T follicular helper cell (primary cell): ENCODE measurements around the gene NACAD.

Experiments used
- DNase-seq: peaks from one replicate; pipeline ENCODE4 v3.0.0-alpha.2; 2020; ENCODE audit warnings: low read depth

The NACAD gene

DNA sequence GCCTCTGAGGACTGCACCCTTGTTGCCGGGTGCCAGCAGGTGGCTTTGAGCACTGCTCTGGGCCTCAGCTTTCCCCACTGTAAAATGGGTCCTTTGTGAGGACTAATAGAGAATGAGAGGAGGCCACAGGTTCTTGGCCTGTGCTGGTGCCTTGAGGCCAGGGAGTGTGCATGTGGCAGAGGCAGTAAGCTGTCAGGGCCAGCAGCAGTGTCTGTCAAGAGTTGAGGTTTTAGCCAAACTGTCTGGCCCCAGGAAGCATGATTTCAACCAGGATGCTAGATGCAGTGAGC lies 13.5 kb downstream of the NACAD start:
- no peak for DNase-seq

DNA sequence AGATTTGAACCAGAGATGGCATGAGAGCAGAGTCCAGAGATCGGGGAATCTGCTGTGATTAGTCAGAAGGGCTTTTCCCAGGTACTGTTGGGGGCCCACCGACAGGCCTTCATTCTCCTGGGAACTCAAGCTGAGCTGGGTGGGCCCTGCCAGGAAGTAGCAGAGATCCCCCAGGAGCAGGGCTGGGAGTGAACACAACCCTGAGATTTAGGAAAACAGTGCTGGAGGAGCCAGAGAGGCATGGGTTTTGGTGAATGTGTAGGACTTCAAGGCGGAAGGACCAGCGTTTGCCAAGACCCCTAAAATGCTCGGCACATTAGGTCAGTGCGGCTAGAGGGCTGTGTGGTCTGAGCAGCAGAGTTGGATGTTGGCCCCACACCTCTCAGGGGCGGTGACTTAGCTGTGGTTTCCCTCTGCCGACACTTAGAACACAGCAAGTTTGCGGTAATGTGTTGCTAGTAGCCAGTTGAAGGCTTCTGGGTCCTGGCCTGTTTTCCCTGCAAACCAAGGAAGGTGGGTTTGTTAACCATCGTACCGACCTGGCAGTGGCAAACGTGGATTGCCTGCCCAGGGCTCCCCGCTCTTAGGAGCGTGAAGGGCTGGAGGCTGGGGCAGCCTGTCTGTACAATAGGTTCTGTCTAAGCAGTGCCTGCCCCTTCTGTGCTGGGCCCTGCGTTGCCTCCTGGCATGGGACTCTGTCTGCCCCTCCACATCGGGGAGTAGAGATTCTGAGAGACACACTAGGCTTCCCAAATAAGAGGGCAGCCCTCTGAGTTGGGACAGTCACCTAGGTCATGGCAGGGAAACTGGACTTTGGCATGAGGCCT lies 14.0 kb downstream of the NACAD start:
- no peak for DNase-seq

GRCh38 chr7:45073786-45074527 lies 14.8 kb downstream of the NACAD start:
- no peak for DNase-seq

DNA sequence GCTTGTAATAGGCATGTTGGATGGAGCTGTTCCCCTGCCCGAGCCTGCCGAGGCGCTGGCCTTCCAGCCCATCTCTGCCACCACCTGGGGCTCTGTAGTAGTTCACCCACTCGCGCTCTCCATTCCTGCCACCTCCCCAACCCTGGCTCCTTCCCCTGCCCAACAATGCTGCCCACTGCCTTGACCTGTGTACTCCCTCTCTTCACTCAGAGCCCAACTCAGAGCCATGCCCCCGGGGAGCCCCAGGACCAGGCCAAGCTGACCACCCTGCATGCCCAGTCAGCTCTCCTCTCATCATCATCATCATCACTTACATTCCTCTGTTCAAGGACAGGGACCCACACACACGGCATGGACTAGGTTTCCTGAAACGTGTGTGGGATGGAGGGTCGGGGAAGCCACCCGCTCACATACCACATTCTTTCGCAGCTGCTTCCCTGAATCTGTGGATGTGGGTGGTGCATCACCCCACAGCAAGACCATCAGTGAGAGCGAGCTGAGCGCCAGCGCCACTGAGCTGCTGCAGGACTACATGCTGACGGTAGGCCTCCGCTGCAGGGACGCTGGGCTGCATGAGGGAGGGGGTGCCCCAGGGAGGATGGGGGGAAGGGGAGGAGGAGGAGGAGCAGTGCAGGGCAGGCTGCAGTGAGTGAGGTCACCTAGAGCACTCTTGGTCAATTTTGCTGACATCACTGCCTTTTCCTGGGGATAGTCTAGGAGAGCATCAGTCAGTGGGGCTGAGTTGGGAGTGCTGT lies 15.6 kb downstream of the NACAD start:
- DNase-seq, result no peak

DNA sequence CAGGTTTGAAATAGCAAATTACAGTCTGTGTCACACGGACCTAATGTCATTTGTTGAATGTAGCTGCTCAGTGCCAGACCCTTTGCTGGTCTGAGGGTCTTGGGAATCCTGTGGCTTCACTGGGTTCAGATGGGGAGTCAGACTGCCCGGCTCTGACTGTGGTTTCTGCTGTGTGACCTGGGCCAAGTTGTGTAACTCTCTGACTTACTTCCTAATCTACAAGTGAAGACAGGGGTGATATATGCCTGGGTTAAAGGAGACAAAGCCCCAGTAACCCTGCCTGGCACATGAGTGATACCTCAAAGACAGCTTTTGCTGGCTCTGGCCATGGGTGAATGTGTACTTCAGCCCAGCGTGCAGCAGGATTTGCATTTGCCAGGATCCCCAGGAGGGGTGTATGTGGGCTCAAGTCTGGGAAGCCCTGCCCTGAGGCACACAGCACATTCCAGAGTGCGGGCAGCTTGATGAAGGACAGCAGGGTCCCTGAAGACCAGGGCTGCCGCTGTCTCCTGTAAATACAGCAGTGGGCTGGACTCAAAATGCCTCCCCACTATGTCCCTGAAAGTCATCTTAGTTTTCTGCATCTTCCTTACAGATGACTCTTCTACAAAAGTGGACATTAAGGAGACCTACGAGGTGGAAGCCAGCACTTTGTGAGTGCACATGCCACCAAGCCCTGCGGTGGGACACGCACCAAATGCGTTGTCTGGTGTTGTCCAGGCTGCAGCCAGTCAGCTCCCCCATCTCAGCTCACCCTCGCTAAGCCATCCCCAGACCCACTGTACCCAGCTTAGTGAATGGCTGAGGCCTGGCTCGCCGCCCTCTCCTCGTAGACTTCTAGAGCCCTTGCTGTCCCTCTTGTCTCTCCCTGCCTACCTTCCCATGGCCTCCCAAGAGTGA lies 16.4 kb downstream of the NACAD start:
- no peak for DNase-seq

GRCh38 chr7:45071528-45071927 lies 17.2 kb downstream of the NACAD start:
- no peak for DNase-seq

DNA sequence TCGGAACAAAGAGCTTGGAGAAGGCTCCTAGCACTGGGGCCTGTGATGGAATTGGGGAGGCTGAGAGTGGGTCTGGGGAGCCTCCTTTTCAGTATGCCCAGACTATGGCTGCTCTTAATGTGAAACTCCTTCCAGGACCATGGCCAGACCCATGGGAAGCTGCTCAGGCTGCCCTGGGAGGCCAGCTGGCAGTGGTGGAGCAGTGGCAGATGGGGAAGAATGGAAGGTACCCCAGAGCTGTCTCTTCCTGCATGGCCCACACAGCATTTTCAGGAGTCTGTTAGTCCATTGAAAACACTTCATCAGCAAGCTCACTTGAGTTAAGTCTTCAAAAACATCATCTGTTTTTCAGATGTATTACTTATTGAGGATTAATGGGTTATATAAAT lies 18.5 kb downstream of the NACAD start:
- no peak for DNase-seq

DNA sequence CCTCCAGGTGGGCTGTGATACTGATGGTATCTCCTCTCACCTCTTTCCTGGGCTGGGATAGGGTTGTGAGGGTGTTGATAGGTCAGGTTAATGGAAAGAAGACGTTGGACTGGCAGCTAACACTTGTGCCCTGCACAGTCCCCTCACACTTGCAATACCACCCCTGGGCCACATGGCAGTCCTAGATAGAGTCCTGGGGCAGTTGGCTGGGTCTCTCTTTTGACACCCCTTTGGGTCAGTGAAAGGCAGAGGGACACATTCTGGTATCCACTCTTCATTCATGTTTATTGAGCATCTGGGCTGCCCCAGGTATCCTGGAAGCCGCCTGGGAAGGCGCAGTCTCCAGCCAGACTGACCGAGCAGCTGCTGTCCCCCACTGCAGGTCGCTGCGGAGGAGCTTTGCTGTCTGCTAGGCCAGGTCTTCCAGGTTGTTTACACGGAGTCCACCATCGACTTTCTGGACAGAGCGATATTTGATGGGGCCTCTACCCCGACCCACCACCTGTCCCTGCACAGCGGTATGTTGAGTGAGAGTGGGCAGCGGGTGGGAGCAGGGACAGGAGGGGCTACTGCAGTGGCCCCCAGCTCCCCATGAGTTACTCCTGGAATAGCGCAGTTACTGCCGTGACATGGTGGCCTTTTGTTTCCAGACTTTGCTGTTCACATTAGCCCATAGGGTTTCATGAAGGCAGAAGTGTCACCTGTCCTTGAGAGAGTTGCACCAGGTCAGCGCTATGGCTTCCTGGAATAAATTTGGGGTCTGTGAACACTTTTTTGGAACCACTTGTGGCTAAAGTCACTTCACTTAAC lies 19.1 kb downstream of the NACAD start:
- no peak for DNase-seq

DNA sequence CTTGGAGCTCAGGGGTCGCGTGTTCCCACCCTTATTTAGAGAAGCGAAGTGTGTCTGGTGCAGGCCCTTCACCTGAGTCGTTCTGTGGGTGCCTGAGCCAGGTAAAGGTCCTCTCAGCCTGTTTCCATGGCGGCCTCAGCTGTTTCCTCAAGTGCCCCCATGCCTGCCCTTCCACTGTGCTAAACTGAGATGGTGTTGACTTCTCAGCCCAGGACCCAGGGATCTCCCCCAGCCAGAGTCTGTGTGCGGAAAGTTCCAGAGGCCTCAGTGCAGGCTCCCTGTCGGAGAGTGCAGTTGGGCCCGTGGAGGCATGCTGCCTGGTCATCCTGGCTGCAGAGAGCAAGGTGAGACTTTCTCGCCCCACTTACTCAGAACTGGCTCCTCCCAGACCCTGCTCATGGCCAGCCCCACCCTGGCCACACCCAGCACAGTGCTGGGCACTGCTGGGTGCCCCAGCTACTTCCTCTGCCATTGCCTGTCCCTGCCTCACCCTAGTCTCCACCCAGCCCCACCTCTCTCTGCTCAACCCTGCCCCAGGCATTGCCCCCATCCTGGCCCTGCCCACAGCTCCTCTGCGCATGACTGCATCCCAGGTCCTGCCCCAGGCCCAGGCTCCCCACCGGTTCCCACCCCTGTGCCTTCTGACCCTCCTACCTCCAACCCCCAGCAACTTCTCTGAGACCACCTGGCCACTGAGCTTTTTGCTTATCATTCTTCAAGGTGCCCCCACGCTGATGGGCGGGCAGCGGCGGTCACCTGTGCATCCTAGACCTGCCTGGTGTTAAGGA lies 20.3 kb downstream of the NACAD start:
- no peak for DNase-seq

DNA sequence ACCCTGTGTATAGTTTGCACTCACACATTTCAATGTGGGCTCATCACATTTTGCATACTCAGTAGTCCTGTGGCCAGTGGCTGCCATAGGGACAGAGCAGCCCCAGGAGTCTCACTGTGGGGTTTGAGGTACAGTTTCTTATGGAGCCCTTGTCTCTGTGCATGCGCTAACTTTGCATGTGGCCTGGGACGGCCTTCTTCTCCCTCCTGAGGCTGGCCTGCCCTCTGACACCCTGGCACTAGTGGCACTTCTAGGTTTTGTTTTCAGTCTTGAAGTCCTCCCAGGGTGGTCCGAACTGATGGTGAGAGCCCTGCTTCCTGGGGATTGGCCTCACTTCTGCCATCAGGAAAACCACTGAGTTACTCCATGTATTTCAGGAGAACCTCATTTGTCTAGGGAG lies 21.2 kb downstream of the NACAD start:
- no peak for DNase-seq

GRCh38 chr7:45066409-45066808 lies 22.4 kb downstream of the NACAD start:
- DNase-seq, result no peak

- DNase-seq, result no peak
These were observed 23.5 kb downstream of the NACAD start for GRCh38 chr7:45065031-45065995.

GRCh38 chr7:45064047-45064725 lies 24.6 kb downstream of the NACAD start:
- DNase-seq, result no peak

DNA sequence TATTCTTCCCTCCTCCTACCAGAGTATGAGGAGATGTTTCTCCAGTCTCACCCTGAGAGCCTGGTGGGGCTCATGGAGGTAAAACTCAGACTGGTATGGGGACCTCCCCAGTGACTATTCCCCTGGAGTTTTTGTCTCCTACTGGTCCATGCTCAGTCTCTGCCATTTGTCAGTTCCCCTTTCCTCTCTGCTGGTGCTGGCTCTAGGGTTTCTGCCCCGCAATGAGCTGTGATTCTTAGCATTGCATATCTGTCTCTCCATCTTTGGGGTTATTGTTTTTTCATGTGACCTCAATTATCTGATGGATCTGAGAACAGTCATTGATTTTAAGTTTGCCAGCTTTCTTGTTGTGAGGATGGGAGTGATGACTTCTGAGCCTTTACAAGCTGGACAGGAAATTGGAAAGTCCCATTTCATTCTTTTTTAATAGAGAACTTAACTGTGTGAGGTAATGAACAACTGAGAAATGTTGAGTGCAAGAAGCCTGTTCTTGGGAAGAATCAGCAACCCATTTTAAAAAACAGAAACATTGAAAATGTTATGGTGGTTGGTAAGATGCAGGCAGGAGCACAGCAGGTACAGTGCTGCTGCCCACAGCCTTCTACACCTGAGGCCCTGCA lies 26.9 kb downstream of the NACAD start:
- no peak for DNase-seq

- no peak for DNase-seq
These were observed 27.4 kb downstream of the NACAD start for GRCh38 chr7:45061352-45061751.

DNA sequence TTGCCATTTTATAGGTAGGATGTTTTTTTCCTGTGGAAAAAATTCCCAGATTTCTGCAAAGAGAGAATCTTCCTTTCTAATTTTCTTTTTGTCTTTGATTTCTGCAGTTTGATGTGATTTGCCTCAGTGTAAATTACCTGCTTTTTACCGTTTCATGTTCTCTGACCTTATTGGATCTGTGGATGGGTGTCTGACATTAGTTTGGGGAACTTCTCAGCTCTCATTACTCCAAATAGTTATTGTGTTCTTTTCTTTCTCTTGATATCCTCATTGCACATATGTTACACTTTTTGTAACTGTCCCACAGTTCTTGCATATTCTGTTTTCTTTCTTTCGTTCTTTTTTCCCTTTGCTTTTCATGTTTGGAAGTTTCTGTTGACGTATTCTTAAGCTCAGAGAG lies 28.5 kb downstream of the NACAD start:
- DNase-seq, result no peak

- DNase-seq, result no peak
These were observed 30.9 kb downstream of the NACAD start for GRCh38 chr7:45057878-45058277.
